Activated CD8-positive, alpha-beta memory T cell treated with anti-CD3 and anti-CD28 coated beads, Interleukin-2, amount 50 U/mL, for 1 hour (primary cell): ENCODE data around the gene LRP5.
A peak's percentile ranks its signal among the peaks of the same experiment; 100 is the strongest.
"Not testable (repeated sequence)": the region's sequence is repeated elsewhere in the genome, so short reads cannot be mapped to it uniquely, and the experiment has no call there.

Experiments
- DNase-seq: peaks from one replicate; pipeline ENCODE4 v3.0.0-alpha.2; 2020; ENCODE audit errors: extremely low read depth

The LRP5 gene

GRCh38 chr11:68440224-68440623, 127.8 kb downstream of the LRP5 start:
- no peak for DNase-seq

GRCh38 chr11:68441466-68442230, 129.3 kb downstream of the LRP5 start:
- no peak for DNase-seq

- DNase-seq, result no peak
Observed at GRCh38 chr11:68442433-68442832, 130.0 kb downstream of the LRP5 start.

GRCh38 chr11:68444566-68444965, 132.2 kb downstream of the LRP5 start:
- DNase-seq, result no peak

GRCh38 chr11:68445531-68446035, 133.2 kb downstream of the LRP5 start:
- DNase-seq, result no peak

GRCh38 chr11:68446046-68446725, 133.8 kb downstream of the LRP5 start:
- no peak for DNase-seq

- peak; percentile 38 for DNase-seq
Observed at GRCh38 chr11:68447015-68447801, 134.8 kb downstream of the LRP5 start.

- DNase-seq, result not testable (repeated sequence)
Observed at GRCh38 chr11:68447914-68448313, 135.5 kb downstream of the LRP5 start.

- DNase-seq, result no peak
Observed at GRCh38 chr11:68448604-68449011, 136.2 kb downstream of the LRP5 start.

- no peak for DNase-seq
Observed at GRCh38 chr11:68449951-68450350, 137.6 kb downstream of the LRP5 start.

GRCh38 chr11:68450711-68451110, 138.3 kb downstream of the LRP5 start:
- no peak for DNase-seq

- DNase-seq, result no peak
Observed at GRCh38 chr11:68454767-68455166, 142.4 kb downstream of the LRP5 start.

GRCh38 chr11:68455485-68455884, 143.1 kb downstream of the LRP5 start:
- no peak for DNase-seq

GRCh38 chr11:68457216-68457897, 145.0 kb downstream of the LRP5 start:
- DNase-seq, result no peak

GRCh38 chr11:68457898-68458249, 145.5 kb downstream of the LRP5 start:
- DNase-seq, result no peak

- not testable (repeated sequence) for DNase-seq
Observed at GRCh38 chr11:68458340-68458739, 145.9 kb downstream of the LRP5 start.

- peak; percentile 95 for DNase-seq
Observed at GRCh38 chr11:68459886-68460740, 147.7 kb downstream of the LRP5 start.

GRCh38 chr11:68460741-68461574, 148.6 kb downstream of the LRP5 start, which contains the start of gene PPP6R3:
PPP6R3 (plus strand) TSS chr11:68460752; CDS start chr11:68537665, 76,913 bp downstream.
- no peak for DNase-seq

- no peak for DNase-seq
Observed at GRCh38 chr11:68461575-68461917, 149.2 kb downstream of the LRP5 start.

GRCh38 chr11:68463714-68464113, 151.3 kb downstream of the LRP5 start:
- DNase-seq, result no peak
